PC-9 (cell line): ENCODE measurements around the gene RLIM. TPM values are rescaled to one million over a fixed set of nuclear protein-coding genes. Genes with fewer than 3 reads are reported as not detected.
A peak's percentile ranks its signal among the peaks of the same experiment; 100 is the strongest.

Experiments
- BruUV-seq: library from RNA; stranded (reverse); fragments of 400-500 nt; replicated peaks from 2 replicates; lab custom pipeline; 2021; lab: Mats Ljungman, UMichigan
- CTCF ChIA-PET: fragments of 300-600 bp; sonication (Branson Sonifier 250); formaldehyde crosslinking; loops from one replicate; lab custom pipeline; 2022; ENCODE audit warnings: antibody characterized with exemption; lab: Charles Lee
- POLR2A ChIA-PET: fragments of 300-600 bp; sonication (Branson Sonifier 250); formaldehyde crosslinking; loops from one replicate; lab custom pipeline; 2022; ENCODE audit warnings: antibody characterized with exemption; ENCODE audit not compliant: unreplicated experiment; lab: Charles Lee
- DNase-seq, 2 experiments: peaks; one replicate each; pipeline versions ENCODE4 v3.0.0 to v3.0.0-alpha.2; 2015 to 2022; ENCODE audit warnings: mixed read lengths in 1 of 2
- H2AFZ ChIP-seq: fragments of 200-600 bp; sonication (generic); 2 replicates; pipeline ENCODE4 v1.8.1; 2017; ENCODE audit warnings: antibody characterized with exemption
- H3F3A ChIP-seq: fragments of 200-600 bp; sonication (generic); 2 replicates; pipeline ENCODE4 v1.8.1; 2017; ENCODE audit warnings: antibody characterized with exemption, mild to moderate bottlenecking, low read depth; ENCODE audit not compliant: insufficient read depth
- H3K27ac ChIP-seq: fragments of 200-600 bp; sonication (generic); 2 replicates; pipeline ENCODE4 v1.6.1; 2016; ENCODE audit warnings: mixed run types
- H3K27me3 ChIP-seq: fragments of 200-600 bp; sonication (generic); 2 replicates; pipeline ENCODE4 v1.6.1; 2016; ENCODE audit warnings: low read depth, mixed run types; ENCODE audit not compliant: insufficient read depth
- H3K36me3 ChIP-seq: fragments of 200-600 bp; sonication (generic); 2 replicates; pipeline ENCODE4 v1.6.1; 2016; ENCODE audit warnings: low read depth, mixed run types
- H3K4me1 ChIP-seq: fragments of 200-600 bp; sonication (generic); replicated peaks from 2 replicates; pipeline ENCODE4 v1.6.1; 2016; ENCODE audit warnings: mixed run types; ENCODE audit not compliant: insufficient read depth
- H3K4me2 ChIP-seq: fragments of 200-600 bp; sonication (generic); 2 replicates; pipeline ENCODE4 v1.6.1; 2017; ENCODE audit warnings: mixed run types
- H3K4me3 ChIP-seq: fragments of 200-600 bp; sonication (generic); 2 replicates; pipeline ENCODE4 v1.6.1; 2016; ENCODE audit warnings: mixed run types
- H3K79me2 ChIP-seq: fragments of 200-600 bp; sonication (generic); 2 replicates; pipeline ENCODE4 v1.6.1; 2017; ENCODE audit warnings: low read depth, mixed run types
- H3K9me2 ChIP-seq: fragments of 200-600 bp; sonication (generic); 2 replicates; pipeline ENCODE4 v1.8.1; 2017; ENCODE audit warnings: mild to moderate bottlenecking; ENCODE audit not compliant: insufficient read depth
- H3K9me3 ChIP-seq: fragments of 200-600 bp; sonication (generic); 2 replicates; pipeline ENCODE4 v1.8.1; 2016; ENCODE audit warnings: low read depth; ENCODE audit not compliant: insufficient read depth
- H4K20me1 ChIP-seq: fragments of 200-600 bp; sonication (generic); 2 replicates; pipeline ENCODE4 v1.8.1; 2017; ENCODE audit not compliant: insufficient read depth
- EZH2 ChIP-seq: fragments of 200-600 bp; sonication (generic); IDR thresholded peaks from 2 replicates; pipeline ENCODE4 v1.8.0; 2017; ENCODE audit warnings: antibody characterized with exemption, low read depth
- intact Hi-C: fragments of 100-400 bp; cut with micrococcal nuclease; formaldehyde crosslinking; loops from one replicate; pipeline ENCODE4 v1.10.0; 2022; ENCODE audit not compliant: unreplicated experiment
- total RNA-seq: library from RNA; stranded (reverse); gene quantifications from 2 replicates; pipeline ENCODE4 v1.2.3, GENCODE V29; 2021
- TF ChIP-seq, protein P1 (sequence below): fragments of 200-600 bp; sonication (generic); conservative IDR thresholded peaks from 2 replicates; pipeline ENCODE4 v1.6.1; 2017; ENCODE audit warnings: mixed run types, antibody characterized with exemption, mild to moderate bottlenecking, moderate library complexity

The RLIM gene
- total RNA-seq, 1 experiment from 2014 or later: 32.9 TPM

- Histone ChIP-seq H3F3A (no peaks in the 10 kb centered on the region), H3K9me3 (no peaks in the 10 kb centered on the region), H3K4me1 (no peaks in the 10 kb centered on the region), H3K27ac (no peak overlapping the region), H4K20me1 (no peaks in the 10 kb centered on the region), H3K4me2 (no peak overlapping the region), H2AFZ (no peak overlapping the region), H3K9me2 (no peaks in the 10 kb centered on the region), H3K36me3 (no peaks in the 10 kb centered on the region), H3K27me3 (peaks cover 10% of the 10 kb centered on the region), H3K4me3 (no peak overlapping the region), H3K79me2 (no peaks in the 10 kb centered on the region)
- CTCF ChIA-PET: no interaction called here
- intact Hi-C loops: no loop called here
- no TSS peak for BruUV-seq
- TF ChIP-seq, protein P1, sequence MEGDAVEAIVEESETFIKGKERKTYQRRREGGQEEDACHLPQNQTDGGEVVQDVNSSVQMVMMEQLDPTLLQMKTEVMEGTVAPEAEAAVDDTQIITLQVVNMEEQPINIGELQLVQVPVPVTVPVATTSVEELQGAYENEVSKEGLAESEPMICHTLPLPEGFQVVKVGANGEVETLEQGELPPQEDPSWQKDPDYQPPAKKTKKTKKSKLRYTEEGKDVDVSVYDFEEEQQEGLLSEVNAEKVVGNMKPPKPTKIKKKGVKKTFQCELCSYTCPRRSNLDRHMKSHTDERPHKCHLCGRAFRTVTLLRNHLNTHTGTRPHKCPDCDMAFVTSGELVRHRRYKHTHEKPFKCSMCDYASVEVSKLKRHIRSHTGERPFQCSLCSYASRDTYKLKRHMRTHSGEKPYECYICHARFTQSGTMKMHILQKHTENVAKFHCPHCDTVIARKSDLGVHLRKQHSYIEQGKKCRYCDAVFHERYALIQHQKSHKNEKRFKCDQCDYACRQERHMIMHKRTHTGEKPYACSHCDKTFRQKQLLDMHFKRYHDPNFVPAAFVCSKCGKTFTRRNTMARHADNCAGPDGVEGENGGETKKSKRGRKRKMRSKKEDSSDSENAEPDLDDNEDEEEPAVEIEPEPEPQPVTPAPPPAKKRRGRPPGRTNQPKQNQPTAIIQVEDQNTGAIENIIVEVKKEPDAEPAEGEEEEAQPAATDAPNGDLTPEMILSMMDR: no peak
- TF ChIP-seq EZH2: no peak
- DNase-seq: no peak
- POLR2A ChIA-PET: no interaction called here
These were observed 22.4 kb upstream of the RLIM start for GRCh38 chrX:74636749-74637314.

DNA sequence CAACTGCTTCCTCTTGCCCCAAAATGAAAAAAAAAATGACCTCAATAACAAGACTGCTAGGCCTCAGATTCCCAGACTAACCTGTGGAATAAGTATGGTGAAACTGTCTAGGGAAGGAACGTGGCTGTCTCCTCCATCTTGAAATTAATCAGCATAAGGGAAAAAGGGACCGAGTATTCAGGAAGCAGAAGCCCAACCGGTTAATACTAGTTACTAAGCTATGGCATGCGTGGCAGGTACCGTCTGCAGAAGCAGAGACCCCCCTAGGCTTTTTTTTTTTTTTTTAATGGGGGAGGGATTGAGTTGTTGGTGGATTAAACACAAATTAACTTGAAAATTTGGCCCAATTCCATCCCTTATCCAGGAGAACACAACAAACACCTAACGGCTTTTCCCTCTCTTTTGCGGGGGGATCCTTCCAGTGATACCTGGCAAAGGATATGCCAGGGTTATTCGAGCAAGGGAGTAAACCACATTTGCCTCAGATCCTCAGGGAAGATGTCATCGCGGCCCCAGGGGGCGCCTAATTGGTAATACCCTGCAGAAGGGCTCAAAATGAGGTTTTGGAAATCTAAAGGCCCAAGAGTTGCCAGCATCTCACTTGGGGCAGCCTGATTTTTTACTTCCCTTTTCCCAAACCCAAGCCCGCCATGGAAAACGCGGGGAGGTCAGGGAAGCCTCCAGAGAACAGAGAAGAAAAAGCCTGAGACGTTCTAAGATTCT is 893 bp downstream of the RLIM start:
- Histone ChIP-seq H3F3A (no peaks in the 10 kb centered on the region), H3K27me3 (no peaks in the 10 kb centered on the region), H2AFZ (peak overlapping the region; percentile 82; the same call in 1 of the 2 replicates), H3K27ac (peak overlapping the region; percentile 90), H3K4me2 (peak overlapping the region; percentile 87), H3K4me3 (peak overlapping the region; percentile 80), H3K79me2 (peaks cover 59% of the 10 kb centered on the region), H4K20me1 (no peaks in the 10 kb centered on the region; the same call in 1 of the 2 replicates), H3K36me3 (peaks cover 9% of the 10 kb centered on the region; the same call in 1 of the 2 replicates), H3K9me2 (no peaks in the 10 kb centered on the region), H3K4me1 (peaks cover 6% of the 10 kb centered on the region; the same call in 1 of the 2 replicates), H3K9me3 (no peaks in the 10 kb centered on the region)
- POLR2A ChIA-PET: no interaction called here
- CTCF ChIA-PET: no interaction called here
- TF ChIP-seq EZH2: no peak
- TF ChIP-seq, protein P1: no peak
- DNase-seq: no peak
- no TSS peak for BruUV-seq
- intact Hi-C loops: no loop called here

GRCh38 chrX:74606799-74607198 is 7.6 kb downstream of the RLIM start:
- TF ChIP-seq EZH2: no peak
- TF ChIP-seq, protein P1: no peak
- CTCF ChIA-PET: no interaction called here
- no TSS peak for BruUV-seq

More at GRCh38 chrX:74606799-74607198, 7.6 kb downstream of the RLIM start:
- H3K79me2 ChIP-seq: peaks cover 84% of the 10 kb centered on the region
- no peaks in the 10 kb centered on the region for H3F3A ChIP-seq
- no peaks in the 10 kb centered on the region for H3K9me3 ChIP-seq
- H3K27me3 ChIP-seq: no peaks in the 10 kb centered on the region
- H3K4me3 ChIP-seq: no peak overlapping the region
- intact Hi-C loops: no loop called here
- peaks cover 26% of the 10 kb centered on the region for H4K20me1 ChIP-seq
- H2AFZ ChIP-seq: no peak overlapping the region
- POLR2A ChIA-PET: no interaction called here
- DNase-seq: no peak
- no peaks in the 10 kb centered on the region for H3K4me1 ChIP-seq
- H3K4me2 ChIP-seq: no peak overlapping the region
- peaks cover 2% of the 10 kb centered on the region; the same call in 1 of the 2 replicates for H3K36me3 ChIP-seq
- no peaks in the 10 kb centered on the region for H3K9me2 ChIP-seq
- H3K27ac ChIP-seq: no peak overlapping the region
